NCI-H82 treated with DMSO at 0.1 percent for 48 hours (cell line): ENCODE measurements around the gene BTBD3.

Experiments
- DNase-seq: peaks from one replicate; lab custom pipeline; 2025; ENCODE audit not compliant: unreplicated experiment; lab: John Stamatoyannopoulos, UW

The BTBD3 gene

GRCh38 chr20:11965602-11966001, 47.9 kb downstream of the BTBD3 start:
- no peak for DNase-seq

DNA sequence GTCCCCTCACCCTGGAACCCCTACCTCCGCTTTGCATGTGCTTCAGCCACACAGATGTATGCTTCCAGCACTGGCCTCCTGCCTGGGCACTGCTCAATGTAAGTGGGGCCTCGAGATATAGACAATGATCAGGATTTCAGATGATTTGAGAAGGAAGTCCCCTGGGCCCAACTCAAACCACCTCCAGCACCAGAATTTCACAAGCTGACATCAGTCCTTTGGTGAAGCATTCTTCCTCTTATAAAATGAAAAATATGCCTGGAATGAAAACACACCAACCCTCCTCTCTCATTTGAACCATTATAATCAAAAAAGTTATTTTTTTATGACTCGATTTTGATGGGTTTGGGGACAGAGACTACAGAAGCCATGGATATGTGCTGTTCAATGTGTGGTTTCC, 48.5 kb downstream of the BTBD3 start:
- DNase-seq = no peak

- DNase-seq = no peak
Measured at GRCh38 chr20:11970243-11970836, 52.6 kb downstream of the BTBD3 start.

DNA sequence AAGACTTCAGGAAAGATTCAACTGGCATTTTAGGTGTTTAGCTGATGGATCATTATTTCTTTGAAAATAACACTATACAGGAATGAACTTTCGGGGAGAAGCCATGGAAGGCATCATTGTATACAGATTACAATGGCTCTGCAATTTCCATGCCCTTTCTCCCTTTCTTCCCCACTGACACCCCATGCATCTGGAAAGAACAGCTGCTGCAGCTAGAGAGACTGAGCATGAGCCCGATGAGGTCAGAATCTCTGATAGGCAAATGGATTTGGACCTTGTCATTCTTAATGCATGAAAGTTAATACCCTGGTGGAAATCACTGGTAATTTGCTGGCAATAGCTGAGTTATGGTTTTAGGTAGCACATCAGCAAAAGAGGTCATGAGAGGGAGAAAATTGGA, 54.8 kb downstream of the BTBD3 start:
- no peak for DNase-seq
